NCI-H524 (cell line): ENCODE measurements around the gene SETBP1.
"Not testable (repeated sequence)": the region's sequence is repeated elsewhere in the genome, so short reads cannot be mapped to it uniquely, and the experiment has no call there.

Source experiments
- DNase-seq, 2 experiments: peaks; one replicate each; lab custom pipeline; 2025; lab: John Stamatoyannopoulos, UW

The SETBP1 gene

GRCh38 chr18:44791520-44791919 is 110.8 kb downstream of the SETBP1 start:
- no peak for DNase-seq

GRCh38 chr18:44792456-44793061 is 111.9 kb downstream of the SETBP1 start:
- no peak for DNase-seq

GRCh38 chr18:44793194-44793593 is 112.5 kb downstream of the SETBP1 start:
- DNase-seq: no peak

- no peak for DNase-seq
Observed at GRCh38 chr18:44793685-44794084, 113.0 kb downstream of the SETBP1 start.

- no peak for DNase-seq
Observed at GRCh38 chr18:44795241-44795640, 114.6 kb downstream of the SETBP1 start.

GRCh38 chr18:44796429-44797428 is 116.0 kb downstream of the SETBP1 start:
- no peak for DNase-seq

GRCh38 chr18:44798433-44799048 is 117.9 kb downstream of the SETBP1 start:
- DNase-seq: no peak

- no peak for DNase-seq
Observed at GRCh38 chr18:44799382-44799906, 118.8 kb downstream of the SETBP1 start.

- DNase-seq: no peak
Observed at GRCh38 chr18:44799907-44800421, 119.3 kb downstream of the SETBP1 start.

GRCh38 chr18:44800766-44801165 is 120.1 kb downstream of the SETBP1 start:
- DNase-seq: not testable (repeated sequence)

GRCh38 chr18:44801781-44802180 is 121.1 kb downstream of the SETBP1 start:
- peak in 1 of 2 experiments; percentile 80 for DNase-seq

- DNase-seq: no peak
Observed at GRCh38 chr18:44802508-44802907, 121.8 kb downstream of the SETBP1 start.

GRCh38 chr18:44803019-44803650 is 122.4 kb downstream of the SETBP1 start:
- DNase-seq: no peak

- DNase-seq: no peak
Observed at GRCh38 chr18:44804033-44804432, 123.3 kb downstream of the SETBP1 start.

GRCh38 chr18:44805176-44805575 is 124.5 kb downstream of the SETBP1 start:
- peak; percentile 57 to 82 for DNase-seq

- DNase-seq: no peak
Observed at GRCh38 chr18:44805643-44806042, 125.0 kb downstream of the SETBP1 start.

- no peak for DNase-seq
Observed at GRCh38 chr18:44807766-44808165, 127.1 kb downstream of the SETBP1 start.

GRCh38 chr18:44811572-44812125 is 131.0 kb downstream of the SETBP1 start:
- no peak for DNase-seq

GRCh38 chr18:44812426-44812825 is 131.7 kb downstream of the SETBP1 start:
- no peak for DNase-seq

- DNase-seq: no peak
Observed at GRCh38 chr18:44813586-44813985, 132.9 kb downstream of the SETBP1 start.

- no peak for DNase-seq
Observed at GRCh38 chr18:44815108-44815507, 134.4 kb downstream of the SETBP1 start.
